ENCODE data around the gene RHBDL2. TPM values are rescaled to one million over a fixed set of nuclear protein-coding genes. Genes with fewer than 3 reads are reported as not detected.
A peak's percentile ranks its signal among the peaks of the same experiment; 100 is the strongest.

The RHBDL2 gene
- total and polyA plus RNA-seq, 2 of the 13 experiments (the other 11 are each of a cell fraction or from before 2014, with no cell fraction given) = 3.3 to 5.4 TPM

DNA sequence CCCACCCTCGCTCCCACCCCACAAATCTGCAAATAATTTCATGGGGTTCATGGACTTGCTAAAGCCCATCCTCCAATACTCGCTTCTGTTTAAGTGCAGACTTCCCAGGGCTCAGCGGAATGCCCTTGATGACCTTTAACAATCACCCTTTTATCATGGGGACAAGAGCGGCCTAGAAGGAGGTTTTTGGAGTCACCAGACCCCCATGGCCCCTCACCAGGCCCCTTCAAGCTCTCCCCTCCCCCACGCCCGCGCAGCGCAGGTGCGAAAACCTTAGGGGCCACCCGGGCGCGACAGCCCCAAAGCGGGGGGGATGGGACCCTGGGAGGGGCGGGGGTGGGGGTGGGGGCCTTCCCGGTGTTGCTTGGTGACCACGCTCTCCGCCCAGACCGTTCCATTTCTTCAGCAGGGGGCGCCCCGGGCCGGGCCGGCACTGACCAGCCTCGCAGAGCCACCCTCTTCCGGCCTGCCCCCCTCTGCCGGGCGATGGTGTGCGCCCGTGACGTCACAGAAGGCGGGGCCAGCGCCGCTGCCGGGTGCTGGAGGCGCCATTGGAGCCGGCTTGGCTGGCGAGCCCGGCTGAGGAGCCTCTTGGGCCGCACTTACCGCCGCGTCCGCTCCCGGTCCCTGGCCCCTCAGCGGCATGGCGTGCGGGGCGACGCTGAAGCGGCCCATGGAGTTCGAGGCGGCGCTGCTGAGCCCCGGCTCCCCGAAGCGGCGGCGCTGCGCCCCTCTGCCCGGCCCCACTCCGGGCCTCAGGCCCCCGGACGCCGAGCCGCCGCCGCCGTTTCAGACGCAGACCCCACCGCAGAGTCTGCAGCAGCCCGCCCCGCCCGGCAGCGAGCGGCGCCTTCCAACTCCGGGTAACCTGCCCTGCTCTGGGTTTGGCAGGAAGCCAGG lies 49.4 kb upstream of the RHBDL2 start, which contains the start of gene AKIRIN1 (continued):
- TF ChIP-seq, protein P1, sequence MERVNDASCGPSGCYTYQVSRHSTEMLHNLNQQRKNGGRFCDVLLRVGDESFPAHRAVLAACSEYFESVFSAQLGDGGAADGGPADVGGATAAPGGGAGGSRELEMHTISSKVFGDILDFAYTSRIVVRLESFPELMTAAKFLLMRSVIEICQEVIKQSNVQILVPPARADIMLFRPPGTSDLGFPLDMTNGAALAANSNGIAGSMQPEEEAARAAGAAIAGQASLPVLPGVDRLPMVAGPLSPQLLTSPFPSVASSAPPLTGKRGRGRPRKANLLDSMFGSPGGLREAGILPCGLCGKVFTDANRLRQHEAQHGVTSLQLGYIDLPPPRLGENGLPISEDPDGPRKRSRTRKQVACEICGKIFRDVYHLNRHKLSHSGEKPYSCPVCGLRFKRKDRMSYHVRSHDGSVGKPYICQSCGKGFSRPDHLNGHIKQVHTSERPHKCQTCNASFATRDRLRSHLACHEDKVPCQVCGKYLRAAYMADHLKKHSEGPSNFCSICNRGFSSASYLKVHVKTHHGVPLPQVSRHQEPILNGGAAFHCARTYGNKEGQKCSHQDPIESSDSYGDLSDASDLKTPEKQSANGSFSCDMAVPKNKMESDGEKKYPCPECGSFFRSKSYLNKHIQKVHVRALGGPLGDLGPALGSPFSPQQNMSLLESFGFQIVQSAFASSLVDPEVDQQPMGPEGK (CRISPR knock-in tag; IDR thresholded peaks at IDR 0.05) = peak; percentile 90
- TF ChIP-seq KLF9 (CRISPR knock-in tag; IDR thresholded peaks at IDR 0.05; ENCODE audit: low read depth) = no peak
- no peak for TF ChIP-seq ZNF720 (CRISPR knock-in tag; IDR thresholded peaks at IDR 0.05)
- 0 out of 2 replicates have a peak, but pooled peaks have one; percentile 29 for TF ChIP-seq RXRB (CRISPR knock-in tag; IDR thresholded peaks at IDR 0.05; ENCODE audit: borderline replicate concordance)
- peak; percentile 47; the same call in 1 of the 2 replicates for TF ChIP-seq YEATS2 (CRISPR knock-in tag; IDR thresholded peaks at IDR 0.05; ENCODE audit: borderline replicate concordance)
- 0 out of 2 replicates have a peak, but pooled peaks have one; percentile 40 for TF ChIP-seq ZSCAN9 (CRISPR knock-in tag; IDR thresholded peaks at IDR 0.05; ENCODE audit: borderline replicate concordance)
- no peak for TF ChIP-seq HNRNPUL1 (IDR thresholded peaks at IDR 0.05; ENCODE audit: low read depth, low read length)
- TF ChIP-seq ZNF678 (CRISPR knock-in tag; IDR thresholded peaks at IDR 0.05) = no peak
- TF ChIP-seq, protein P2, sequence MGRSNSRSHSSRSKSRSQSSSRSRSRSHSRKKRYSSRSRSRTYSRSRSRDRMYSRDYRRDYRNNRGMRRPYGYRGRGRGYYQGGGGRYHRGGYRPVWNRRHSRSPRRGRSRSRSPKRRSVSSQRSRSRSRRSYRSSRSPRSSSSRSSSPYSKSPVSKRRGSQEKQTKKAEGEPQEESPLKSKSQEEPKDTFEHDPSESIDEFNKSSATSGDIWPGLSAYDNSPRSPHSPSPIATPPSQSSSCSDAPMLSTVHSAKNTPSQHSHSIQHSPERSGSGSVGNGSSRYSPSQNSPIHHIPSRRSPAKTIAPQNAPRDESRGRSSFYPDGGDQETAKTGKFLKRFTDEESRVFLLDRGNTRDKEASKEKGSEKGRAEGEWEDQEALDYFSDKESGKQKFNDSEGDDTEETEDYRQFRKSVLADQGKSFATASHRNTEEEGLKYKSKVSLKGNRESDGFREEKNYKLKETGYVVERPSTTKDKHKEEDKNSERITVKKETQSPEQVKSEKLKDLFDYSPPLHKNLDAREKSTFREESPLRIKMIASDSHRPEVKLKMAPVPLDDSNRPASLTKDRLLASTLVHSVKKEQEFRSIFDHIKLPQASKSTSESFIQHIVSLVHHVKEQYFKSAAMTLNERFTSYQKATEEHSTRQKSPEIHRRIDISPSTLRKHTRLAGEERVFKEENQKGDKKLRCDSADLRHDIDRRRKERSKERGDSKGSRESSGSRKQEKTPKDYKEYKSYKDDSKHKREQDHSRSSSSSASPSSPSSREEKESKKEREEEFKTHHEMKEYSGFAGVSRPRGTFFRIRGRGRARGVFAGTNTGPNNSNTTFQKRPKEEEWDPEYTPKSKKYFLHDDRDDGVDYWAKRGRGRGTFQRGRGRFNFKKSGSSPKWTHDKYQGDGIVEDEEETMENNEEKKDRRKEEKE (IDR thresholded peaks at IDR 0.05) = no peak
- no peak for TF ChIP-seq ZFP37 (CRISPR knock-in tag; IDR thresholded peaks at IDR 0.05; ENCODE audit: borderline replicate concordance)
- TF ChIP-seq, protein P3, sequence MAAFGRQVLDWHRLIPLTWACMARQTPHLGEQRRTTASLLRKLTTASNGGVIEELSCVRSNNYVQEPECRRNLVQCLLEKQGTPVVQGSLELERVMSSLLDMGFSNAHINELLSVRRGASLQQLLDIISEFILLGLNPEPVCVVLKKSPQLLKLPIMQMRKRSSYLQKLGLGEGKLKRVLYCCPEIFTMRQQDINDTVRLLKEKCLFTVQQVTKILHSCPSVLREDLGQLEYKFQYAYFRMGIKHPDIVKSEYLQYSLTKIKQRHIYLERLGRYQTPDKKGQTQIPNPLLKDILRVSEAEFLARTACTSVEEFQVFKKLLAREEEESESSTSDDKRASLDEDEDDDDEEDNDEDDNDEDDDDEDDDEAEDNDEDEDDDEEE (CRISPR knock-in tag; IDR thresholded peaks at IDR 0.05) = no peak
- TF ChIP-seq FOXK2 (IDR thresholded peaks at IDR 0.05) = peak; percentile 96
- TF ChIP-seq BRCA1 (CRISPR knock-in tag; IDR thresholded peaks at IDR 0.05) = peak; percentile 44; the same call in 1 of the 2 replicates
- peak; percentile 71 for TF ChIP-seq GATAD1 (CRISPR knock-in tag; IDR thresholded peaks at IDR 0.05)
- TF ChIP-seq ZKSCAN8 (CRISPR knock-in tag; IDR thresholded peaks at IDR 0.05; ENCODE audit: borderline replicate concordance) = 0 out of 2 replicates have a peak, but pooled peaks have one; percentile 35
- peak; percentile 69; the same call in 1 of the 2 replicates for TF ChIP-seq SATB2 (CRISPR knock-in tag; IDR thresholded peaks at IDR 0.05)
- no peak for TF ChIP-seq FOXA1 (IDR thresholded peaks at IDR 0.05)
- 0 out of 2 replicates have a peak, but pooled peaks have one; percentile 4 for TF ChIP-seq FOXA1 (CRISPR knock-in tag; IDR thresholded peaks at IDR 0.05)
- peak; percentile 47; the same call in 1 of the 2 replicates for TF ChIP-seq CHD2 (IDR thresholded peaks at IDR 0.05; ENCODE audit: low read depth, low read length)
- TF ChIP-seq POGK (CRISPR knock-in tag; conservative IDR thresholded peaks at IDR 0.05) = peak; percentile 65; the same call in 1 of the 2 replicates
- TF ChIP-seq ZSCAN5A (CRISPR knock-in tag; IDR thresholded peaks at IDR 0.05; ENCODE audit: borderline replicate concordance) = peak; percentile 65
